Lower leg skin (tissue), 3 donors: ENCODE results near the gene TANGO6.

ENCODE experiments used
- POLR2A ChIP-seq, 2 donors: fragments of 450-650 bp; IDR thresholded peaks; one replicate each; pipeline ENCODE4 v1.6.1; 2016 to 2017; ENCODE audit warnings: antibody characterized with exemption in 2 of 2, mild to moderate bottlenecking in 1 of 2, moderate library complexity in 1 of 2
- TF ChIP-seq, protein P1 (sequence below), 3 donors: fragments of 450-650 bp; IDR thresholded peaks; one replicate each; pipeline ENCODE4 v1.5.1; 2016; ENCODE audit warnings: antibody characterized with exemption in 3 of 3, mild to moderate bottlenecking in 3 of 3, moderate library complexity in 2 of 3

DNA sequence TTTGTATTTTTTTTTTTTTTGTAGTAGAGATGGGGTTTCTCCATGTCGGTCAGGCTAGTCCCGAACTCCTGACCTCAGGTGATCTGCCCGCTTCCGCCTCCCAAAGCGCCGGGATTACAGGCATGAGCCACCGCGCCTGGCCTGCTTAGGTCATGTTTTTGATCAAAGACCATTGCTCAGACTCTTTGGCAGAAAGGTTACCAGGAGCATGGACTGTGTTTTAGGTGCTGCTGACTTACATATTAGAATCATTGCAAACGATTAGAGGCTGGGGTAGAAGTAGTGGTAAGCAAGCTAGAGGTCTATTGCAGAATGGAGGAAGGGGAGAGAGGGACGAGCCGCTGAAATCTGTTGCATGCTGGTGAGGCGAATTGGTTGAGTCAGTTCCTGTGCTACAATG is 79.8 kb downstream of the TANGO6 start:
- TF ChIP-seq, protein P1, sequence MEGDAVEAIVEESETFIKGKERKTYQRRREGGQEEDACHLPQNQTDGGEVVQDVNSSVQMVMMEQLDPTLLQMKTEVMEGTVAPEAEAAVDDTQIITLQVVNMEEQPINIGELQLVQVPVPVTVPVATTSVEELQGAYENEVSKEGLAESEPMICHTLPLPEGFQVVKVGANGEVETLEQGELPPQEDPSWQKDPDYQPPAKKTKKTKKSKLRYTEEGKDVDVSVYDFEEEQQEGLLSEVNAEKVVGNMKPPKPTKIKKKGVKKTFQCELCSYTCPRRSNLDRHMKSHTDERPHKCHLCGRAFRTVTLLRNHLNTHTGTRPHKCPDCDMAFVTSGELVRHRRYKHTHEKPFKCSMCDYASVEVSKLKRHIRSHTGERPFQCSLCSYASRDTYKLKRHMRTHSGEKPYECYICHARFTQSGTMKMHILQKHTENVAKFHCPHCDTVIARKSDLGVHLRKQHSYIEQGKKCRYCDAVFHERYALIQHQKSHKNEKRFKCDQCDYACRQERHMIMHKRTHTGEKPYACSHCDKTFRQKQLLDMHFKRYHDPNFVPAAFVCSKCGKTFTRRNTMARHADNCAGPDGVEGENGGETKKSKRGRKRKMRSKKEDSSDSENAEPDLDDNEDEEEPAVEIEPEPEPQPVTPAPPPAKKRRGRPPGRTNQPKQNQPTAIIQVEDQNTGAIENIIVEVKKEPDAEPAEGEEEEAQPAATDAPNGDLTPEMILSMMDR (IDR thresholded peaks at IDR 0.05) = no peak
- no peak for TF ChIP-seq POLR2A (IDR thresholded peaks at IDR 0.05)
